Measurements from ENCODE around the gene MEAK7.

MEAK7 gene

DNA sequence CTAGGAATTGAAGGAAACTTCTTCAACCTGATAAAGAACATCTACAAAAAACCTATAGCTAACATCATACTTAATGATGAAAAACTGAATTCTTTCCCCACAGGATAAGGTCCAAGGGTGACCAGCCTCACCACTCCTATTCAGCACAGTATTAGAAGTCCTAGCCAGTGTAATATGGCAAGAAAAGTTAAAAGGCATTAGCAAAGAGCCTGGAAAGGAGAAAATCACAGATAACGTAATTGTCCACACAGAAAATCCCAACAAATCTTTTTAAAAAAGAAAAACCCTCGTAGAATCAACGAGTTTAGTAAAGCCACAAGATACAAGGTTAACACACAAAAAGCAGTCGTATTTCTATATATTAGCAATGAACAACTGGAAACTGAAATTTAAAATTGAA lies 37.8 kb downstream of the MEAK7 start:
- in situ Hi-C loops (cut with MboI; ENCODE audit: low sequenced_read_pairs, unreplicated experiment): no loop called here
- TF ChIP-seq, protein P1, sequence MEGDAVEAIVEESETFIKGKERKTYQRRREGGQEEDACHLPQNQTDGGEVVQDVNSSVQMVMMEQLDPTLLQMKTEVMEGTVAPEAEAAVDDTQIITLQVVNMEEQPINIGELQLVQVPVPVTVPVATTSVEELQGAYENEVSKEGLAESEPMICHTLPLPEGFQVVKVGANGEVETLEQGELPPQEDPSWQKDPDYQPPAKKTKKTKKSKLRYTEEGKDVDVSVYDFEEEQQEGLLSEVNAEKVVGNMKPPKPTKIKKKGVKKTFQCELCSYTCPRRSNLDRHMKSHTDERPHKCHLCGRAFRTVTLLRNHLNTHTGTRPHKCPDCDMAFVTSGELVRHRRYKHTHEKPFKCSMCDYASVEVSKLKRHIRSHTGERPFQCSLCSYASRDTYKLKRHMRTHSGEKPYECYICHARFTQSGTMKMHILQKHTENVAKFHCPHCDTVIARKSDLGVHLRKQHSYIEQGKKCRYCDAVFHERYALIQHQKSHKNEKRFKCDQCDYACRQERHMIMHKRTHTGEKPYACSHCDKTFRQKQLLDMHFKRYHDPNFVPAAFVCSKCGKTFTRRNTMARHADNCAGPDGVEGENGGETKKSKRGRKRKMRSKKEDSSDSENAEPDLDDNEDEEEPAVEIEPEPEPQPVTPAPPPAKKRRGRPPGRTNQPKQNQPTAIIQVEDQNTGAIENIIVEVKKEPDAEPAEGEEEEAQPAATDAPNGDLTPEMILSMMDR (IDR thresholded peaks at IDR 0.05; ENCODE audit: borderline replicate concordance, control extremely low read depth, extremely low read depth, insufficient read depth, missing control alignments): no peak
- no peak for DNase-seq (ENCODE audit: low spot score)

DNA sequence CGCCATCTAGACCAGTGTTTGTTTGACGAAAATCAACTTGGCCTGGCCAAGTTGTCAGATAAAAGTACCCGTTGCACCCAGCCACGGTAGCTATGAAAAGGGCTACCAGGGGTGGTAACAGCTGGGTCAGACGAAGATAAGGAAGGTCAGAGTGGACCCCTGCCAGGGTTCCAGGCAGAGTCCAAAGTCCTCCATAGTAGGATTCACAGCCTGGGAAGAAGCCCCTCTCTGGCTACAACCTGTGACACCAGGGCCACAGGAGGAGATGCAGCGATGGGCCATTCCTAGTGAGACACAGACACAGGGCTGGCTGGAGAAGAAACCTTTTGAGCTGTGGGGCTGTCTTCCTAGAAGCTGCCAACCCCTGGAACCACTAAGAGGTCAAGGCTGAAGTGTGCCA lies 39.3 kb downstream of the MEAK7 start:
- in situ Hi-C loops (cut with MboI; ENCODE audit: low sequenced_read_pairs, unreplicated experiment): no loop called here
- no peak for DNase-seq (ENCODE audit: low spot score)
- TF ChIP-seq, protein P1 (IDR thresholded peaks at IDR 0.05; ENCODE audit: borderline replicate concordance, control extremely low read depth, extremely low read depth, insufficient read depth, missing control alignments): no peak

DNA sequence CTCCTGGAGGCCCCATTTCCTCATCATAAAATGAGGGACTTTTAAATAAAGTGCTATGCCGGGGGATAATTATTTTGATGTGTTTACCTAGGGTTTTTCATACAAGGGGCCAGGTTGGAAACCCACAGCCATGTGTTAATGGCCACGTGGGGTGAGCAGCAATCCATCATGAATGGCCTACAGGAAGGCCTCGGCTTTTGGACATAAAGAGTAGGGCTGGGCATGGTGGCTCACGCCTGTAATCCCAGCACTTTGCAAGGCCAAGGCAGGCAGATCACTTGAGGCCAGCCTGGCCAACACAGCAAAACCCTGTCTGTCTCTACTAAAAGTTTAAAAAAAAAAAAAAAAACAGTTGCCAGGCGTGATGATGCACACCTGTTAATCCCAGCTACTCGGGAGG lies 40.3 kb downstream of the MEAK7 start:
- in situ Hi-C loops (cut with MboI; ENCODE audit: low sequenced_read_pairs, unreplicated experiment): no loop called here
- no peak for DNase-seq (ENCODE audit: low spot score)
- TF ChIP-seq, protein P1 (IDR thresholded peaks at IDR 0.05; ENCODE audit: borderline replicate concordance, control extremely low read depth, extremely low read depth, insufficient read depth, missing control alignments): no peak

DNA sequence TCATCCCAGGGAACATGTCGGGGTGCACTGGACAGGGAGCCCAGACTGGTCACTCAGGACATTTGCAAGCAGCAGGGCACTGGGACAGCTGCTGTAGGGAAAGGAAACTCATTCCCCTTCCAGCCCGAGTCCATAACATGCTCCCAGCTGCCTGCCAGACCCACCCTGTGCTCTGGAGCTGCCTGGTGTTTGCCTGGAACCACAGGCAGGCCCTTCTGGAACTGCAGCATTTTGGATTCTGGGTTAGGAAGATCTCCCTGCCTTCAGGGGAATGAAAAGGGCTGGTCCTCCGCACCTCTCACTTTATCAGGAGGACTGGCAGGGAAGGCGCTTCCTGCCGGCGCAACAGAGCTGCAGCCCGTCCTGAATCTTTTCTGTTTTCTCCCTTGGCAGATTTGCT lies 41.2 kb downstream of the MEAK7 start:
- in situ Hi-C loops (cut with MboI; ENCODE audit: low sequenced_read_pairs, unreplicated experiment): no loop called here
- no peak for DNase-seq (ENCODE audit: low spot score)
- TF ChIP-seq, protein P1 (IDR thresholded peaks at IDR 0.05; ENCODE audit: borderline replicate concordance, control extremely low read depth, extremely low read depth, insufficient read depth, missing control alignments): no peak

DNA sequence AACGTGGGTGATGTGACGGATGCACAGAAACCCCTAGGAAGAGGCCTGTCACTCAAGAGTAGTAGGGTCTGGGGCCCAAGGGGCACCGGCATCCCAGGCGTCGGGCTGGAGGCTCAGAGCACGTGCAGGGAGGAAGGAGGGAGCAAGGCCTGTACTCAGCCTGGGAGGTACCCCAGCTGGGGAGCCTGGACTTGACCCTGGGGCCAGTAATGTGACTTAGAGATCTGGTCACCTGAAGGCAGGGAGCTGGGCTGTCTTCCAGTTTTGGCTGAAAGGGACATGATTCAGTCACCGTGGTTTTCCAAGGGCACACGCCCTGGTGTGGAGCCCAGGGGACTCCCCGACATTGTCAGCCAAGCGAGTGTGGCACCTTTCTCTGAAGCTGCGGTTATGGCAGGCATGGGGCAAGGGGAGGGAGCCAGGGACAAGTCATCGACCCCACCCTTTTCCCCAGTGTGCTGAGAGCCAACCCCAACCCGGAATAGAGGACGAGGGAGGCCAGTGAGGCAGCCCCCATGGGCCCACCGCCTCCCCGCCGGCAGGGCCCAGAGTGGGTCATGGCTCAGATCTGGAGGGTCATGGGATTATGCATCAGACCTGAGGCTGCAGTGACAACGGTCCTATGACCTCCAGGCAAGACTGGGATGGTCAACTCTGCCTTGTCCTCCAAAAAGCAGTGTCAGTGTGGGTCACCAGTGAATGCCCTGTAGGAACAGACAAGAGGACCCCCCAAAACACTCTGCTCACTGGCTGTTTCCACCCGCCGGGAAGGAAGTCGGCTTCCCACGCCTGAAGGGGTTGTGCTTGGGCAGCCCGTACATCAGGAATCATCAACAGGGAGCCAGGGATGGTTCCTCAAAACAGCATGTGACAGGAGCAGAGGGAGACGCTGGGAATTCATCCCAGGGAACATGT lies 41.9 kb downstream of the MEAK7 start:
- DNase-seq (ENCODE audit: low spot score): no peak
- TF ChIP-seq, protein P1 (IDR thresholded peaks at IDR 0.05; ENCODE audit: borderline replicate concordance, control extremely low read depth, extremely low read depth, insufficient read depth, missing control alignments): no peak
- in situ Hi-C loops (cut with MboI; ENCODE audit: low sequenced_read_pairs, unreplicated experiment): no loop called here

DNA sequence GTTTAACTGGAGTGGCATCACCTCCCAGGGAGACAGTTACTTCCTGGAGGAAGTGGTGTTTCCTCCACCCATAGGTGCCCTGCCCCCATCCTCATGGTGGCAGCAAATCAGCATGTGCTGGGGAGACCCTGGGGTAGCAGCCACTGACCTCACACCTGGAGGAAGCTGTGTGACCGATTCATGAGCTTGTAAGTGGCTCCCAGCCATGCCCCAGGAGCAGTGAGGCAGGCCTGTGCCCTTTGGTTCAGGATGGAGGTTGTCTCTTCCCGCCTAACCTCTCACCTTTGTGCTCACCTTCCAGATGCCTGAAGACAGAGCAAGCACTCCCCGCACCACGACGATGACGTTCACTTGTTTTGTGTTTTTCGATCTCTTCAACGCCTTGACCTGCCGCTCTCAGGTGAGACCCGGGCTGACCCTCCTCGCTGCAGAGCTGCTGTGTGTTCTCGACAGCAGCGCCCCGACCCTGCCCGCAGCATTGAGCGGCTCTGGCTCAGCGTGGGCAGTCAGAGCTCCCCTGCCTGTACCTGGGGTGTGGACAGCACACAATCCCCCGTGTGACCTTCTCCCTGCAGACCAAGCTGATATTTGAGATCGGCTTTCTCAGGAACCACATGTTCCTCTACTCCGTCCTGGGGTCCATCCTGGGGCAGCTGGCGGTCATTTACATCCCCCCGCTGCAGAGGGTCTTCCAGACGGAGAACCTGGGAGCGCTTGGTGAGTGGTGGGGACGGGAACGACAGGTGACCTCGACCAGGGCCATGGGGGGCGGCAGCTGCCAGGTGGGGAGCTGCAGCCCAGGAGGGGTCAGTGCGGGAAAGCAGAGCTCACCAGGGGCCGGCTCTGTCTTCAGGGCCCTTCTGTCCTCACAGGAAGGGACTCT lies 42.8 kb downstream of the MEAK7 start:
- no peak for DNase-seq (ENCODE audit: low spot score)
- in situ Hi-C loops (cut with MboI; ENCODE audit: low sequenced_read_pairs, unreplicated experiment): no loop called here
- TF ChIP-seq, protein P1 (IDR thresholded peaks at IDR 0.05; ENCODE audit: borderline replicate concordance, control extremely low read depth, extremely low read depth, insufficient read depth, missing control alignments): no peak
